GM18909 (cell line): Measurements from ENCODE around the gene CD6.
A peak's percentile ranks its signal among the peaks of the same experiment; 100 is the strongest.

ENCODE experiments used
- ATAC-seq: cut with Tn5 transposase; IDR thresholded peaks from one replicate; pipeline ENCODE4 v1.9.1; 2021; ENCODE audit warnings: mild to moderate bottlenecking; ENCODE audit not compliant: unreplicated experiment, poor library complexity

CD6 gene

GRCh38 chr11:61023966-61024295 lies 52.5 kb downstream of the CD6 start:
- no peak for ATAC-seq

- ATAC-seq, result no peak
These were observed 53.7 kb downstream of the CD6 start for GRCh38 chr11:61024938-61025820.

DNA sequence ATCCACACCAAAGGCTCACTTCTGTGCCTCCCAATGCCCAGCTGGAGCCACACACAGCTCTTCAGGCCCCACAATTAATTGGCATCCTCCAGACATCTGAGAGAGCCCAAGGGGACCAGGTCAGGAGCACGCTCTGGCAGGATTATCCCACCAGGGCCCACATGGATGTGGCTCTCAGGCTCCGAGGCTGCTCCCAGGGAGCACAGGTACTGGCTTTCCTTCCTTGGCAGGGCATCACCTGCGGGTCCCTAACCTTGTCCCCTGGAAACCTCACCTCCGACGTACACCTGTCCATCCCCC lies 54.3 kb downstream of the CD6 start:
- no peak for ATAC-seq

- ATAC-seq, result no peak
These were observed 54.9 kb downstream of the CD6 start for GRCh38 chr11:61026121-61027031.

- no peak for ATAC-seq
These were observed 55.8 kb downstream of the CD6 start for GRCh38 chr11:61027141-61027840.

GRCh38 chr11:61028135-61028729 lies 56.8 kb downstream of the CD6 start:
- ATAC-seq, result peak; percentile 68

DNA sequence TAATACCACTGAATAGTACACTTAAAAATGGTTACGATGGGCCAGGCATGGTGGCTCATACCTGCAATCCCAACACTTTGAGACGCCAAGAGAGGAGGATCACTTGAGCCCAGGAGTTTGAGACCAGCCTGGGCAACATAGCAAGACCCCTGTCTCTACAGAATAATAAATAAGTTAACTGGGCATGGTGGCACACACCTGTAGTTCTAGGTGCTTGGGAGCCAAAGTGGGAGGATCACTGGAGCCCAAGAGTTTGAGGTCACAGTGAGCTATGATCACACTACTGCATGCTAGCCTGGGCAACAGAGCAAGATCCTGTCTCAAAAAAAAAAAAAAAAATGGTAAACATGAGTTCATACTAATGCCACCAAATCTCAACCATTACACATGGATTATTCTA lies 61.3 kb downstream of the CD6 start:
- ATAC-seq, result no peak

GRCh38 chr11:61033417-61033816 lies 61.9 kb downstream of the CD6 start:
- no peak for ATAC-seq

- no peak for ATAC-seq
These were observed 62.6 kb downstream of the CD6 start for GRCh38 chr11:61034111-61034510.

- ATAC-seq, result no peak
These were observed 63.4 kb downstream of the CD6 start for GRCh38 chr11:61034704-61035525.

- no peak for ATAC-seq
These were observed 64.0 kb downstream of the CD6 start for GRCh38 chr11:61035526-61035835.

DNA sequence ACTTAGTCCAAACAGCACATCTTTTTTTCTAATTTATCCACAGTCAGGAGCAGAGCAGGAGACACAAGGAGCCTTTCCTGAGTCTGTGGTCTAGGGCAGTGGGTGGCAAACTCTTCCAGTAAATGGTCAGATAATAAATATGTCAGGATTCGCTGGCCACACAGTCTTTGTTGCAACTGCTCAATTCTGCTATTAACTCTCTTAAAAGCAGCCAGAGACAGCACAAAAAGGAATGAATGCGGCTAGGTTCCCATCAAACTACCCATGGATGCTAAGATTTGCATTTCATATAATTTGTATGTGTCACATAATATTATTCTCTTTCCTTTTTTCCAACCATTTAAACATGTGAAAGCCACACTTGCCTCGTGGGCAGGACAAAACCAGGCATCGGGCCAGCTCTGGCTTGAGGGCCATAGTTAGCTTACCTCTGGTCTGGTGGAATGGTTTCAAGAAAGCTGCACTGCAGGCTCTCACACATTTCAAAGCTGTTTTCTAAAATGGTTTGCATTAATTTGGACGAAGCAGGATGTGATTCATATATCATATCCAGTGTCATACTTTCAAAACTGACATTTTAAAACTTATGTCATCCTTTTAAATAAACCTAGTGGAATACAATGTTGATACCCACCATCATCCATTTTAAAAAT lies 66.1 kb downstream of the CD6 start:
- no peak for ATAC-seq

DNA sequence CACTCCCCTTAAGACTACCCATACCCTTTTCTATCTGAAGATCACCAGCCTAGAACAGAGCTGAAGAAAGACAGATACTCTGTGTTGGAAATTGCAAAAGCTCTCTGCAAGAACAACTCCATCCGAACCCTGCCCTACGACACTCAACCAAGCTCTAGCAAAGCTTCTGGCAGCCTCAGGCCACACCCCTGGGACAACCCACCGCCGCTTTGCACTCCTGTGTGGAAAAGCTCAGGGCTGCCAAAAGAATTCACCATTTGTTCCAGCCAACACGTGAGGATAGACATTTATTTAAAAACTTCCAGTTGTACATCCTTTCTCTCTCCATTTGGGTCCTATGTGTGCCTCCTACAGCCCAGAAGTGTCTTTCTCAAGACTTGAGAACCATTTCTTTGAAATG lies 68.4 kb downstream of the CD6 start:
- ATAC-seq, result no peak

GRCh38 chr11:61041755-61042518 lies 70.5 kb downstream of the CD6 start:
- peak; percentile 92 for ATAC-seq

DNA sequence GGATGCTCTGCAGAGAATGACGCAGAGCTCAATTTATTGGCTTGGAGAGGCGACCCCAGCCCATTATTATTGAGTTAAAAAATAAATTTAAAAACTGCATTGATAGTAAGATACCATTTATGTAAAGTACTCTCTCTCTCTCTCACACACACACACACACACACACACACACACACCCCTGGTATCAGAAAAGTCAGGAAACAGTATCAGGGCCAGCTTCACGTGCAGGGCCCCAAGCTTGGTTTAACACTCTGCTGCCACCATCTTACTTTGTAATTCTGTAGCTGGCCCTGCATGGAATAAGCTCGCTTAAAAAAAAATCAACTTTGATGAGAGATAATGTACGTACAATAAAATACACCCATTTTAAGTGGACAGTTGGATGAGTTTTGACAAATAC lies 71.1 kb downstream of the CD6 start:
- ATAC-seq, result no peak

- ATAC-seq, result no peak
These were observed 71.6 kb downstream of the CD6 start for GRCh38 chr11:61042961-61043540.

DNA sequence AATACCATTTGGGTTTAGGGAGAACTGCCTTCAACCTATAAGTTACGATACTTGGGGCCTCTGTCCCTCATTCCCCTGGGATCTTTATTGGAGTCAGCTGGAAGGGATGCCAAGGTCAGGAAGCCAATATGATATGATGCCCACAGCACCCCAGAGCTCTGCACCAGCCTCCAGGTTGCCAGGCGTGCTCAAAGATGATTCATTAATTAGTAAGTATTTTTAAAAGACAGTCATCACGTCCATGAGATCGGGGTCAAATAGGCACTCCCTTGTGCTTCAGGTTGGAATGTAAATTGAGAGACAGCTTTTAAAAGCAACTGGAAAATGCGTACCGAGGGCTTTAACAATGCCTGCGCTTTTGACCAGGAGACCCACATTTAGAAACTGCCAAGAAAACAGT lies 73.8 kb downstream of the CD6 start:
- ATAC-seq, result no peak

DNA sequence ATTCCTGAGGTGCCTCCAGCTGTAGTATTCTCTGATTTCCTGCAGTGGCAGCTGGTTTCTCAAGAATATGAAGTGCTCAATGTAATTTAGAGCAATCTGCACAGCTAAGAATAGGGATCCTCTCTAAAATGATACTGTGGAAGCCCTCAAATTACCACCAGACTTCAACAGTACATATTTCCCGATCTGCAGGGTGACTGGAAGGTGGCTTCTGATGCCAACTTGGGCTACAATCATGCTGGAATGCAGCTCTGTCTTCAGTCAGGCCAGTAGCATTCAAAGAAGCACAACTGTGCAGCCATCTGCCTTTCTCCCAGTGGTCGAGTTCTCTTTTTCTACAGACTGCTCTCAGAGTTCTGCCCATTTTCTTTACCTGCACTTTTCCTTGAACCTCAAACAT lies 75.4 kb downstream of the CD6 start:
- no peak for ATAC-seq
